NOMO-1 treated with dmso at 0.1 percent for 144 hours (cell line): Measurements from ENCODE around the gene ATP6V1C2.
A peak's percentile ranks its signal among the peaks of the same experiment; 100 is the strongest.

Source experiments
- DNase-seq: peaks from one replicate; lab custom pipeline; 2025; ENCODE audit not compliant: unreplicated experiment; lab: John Stamatoyannopoulos, UW

ATP6V1C2 gene

DNA sequence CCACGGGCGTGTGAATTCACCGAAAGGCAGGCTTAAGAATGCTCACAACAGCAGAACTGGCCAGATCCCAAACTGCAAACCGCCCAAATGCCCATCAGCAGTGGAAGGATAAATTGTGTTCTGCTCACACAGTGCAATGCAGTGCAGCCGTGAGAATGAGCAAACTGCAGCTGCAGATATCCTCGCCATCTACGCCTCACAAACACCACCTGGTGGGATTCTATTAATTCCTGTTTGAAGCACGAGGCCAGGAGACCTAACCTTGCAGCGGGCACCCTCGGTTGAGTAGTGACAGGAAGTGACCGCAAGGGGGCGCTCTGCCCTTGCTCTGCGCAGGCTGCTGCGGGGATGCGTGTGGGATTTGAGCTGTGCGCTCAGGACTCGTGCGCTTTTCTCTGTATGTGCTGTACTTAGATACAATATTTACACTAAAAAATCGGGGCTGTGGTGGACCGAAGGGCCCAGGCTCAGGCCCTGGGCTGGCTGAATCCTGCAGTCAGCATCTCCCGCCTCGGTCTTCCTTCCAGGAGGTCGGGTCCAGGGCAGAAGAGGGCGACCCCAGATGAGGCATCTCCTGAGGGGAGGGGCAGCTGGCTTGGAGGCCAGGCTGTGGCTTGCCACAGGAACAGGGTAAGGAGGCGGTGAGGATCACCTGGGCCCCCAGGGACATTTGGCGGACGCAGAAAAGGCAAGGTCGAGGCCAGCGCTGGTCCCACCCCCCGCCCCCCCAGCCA lies 110.9 kb downstream of the ATP6V1C2 start:
- DNase-seq = peak; percentile 81

DNA sequence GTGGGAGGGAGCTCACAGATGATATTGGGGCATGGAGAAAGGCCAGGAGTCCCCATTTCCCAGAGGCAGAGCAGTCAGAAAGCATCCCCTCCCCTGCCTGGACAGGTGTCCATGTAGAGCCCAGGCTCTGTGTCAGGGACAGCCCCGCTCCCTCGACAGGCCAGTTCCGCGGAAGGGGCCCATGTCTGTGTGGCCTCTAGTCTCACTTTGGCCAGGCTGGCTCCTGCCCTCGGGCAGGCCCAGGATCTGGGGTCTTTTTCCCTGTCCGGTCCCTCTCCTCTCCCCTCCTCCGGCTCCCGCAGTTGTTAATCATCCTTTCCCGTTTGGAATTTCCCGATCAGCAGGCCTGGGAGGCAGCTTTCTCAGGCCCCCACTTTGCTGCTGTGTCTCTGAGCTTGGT lies 111.6 kb downstream of the ATP6V1C2 start:
- DNase-seq = no peak

DNA sequence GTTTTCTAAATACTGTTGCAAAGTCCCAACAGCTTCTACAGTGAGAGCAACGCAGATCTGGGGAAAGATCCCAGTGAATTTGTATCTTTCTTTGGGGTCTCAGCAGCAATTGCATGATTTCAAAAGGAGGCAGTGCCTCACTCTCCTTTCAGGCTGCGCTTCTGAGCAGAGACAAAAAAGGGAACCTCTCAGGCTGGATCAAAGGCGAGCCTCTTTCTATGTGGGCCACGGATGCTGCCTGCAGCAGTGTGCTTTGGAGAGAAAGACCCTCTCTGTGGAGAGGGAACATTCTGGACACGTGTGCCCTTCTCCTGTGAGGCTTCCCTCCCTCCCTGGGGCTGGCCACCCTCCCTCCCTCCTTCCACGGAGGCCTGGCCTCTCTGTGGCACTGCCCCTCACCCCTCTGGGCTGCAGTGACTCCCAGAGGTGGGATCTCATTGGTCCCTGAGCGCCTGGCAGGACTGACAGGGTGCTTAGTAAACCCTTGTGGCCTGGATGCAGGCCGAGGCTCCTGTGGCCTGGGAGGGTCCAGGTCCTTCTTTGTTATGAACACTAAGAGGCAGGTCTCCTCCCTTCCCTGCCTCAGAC lies 112.7 kb downstream of the ATP6V1C2 start:
- DNase-seq = no peak
